Measurements from ENCODE around the gene EPS8L3. TPM values are rescaled to one million over a fixed set of nuclear protein-coding genes. Genes with fewer than 3 reads are reported as not detected.
"Not testable (repeated sequence)": the region's sequence is repeated elsewhere in the genome, so short reads cannot be mapped to it uniquely, and the experiment has no call there.

The EPS8L3 gene
- total and polyA plus RNA-seq, 2 of the 8 experiments (the other 6 are each of a cell fraction or from before 2014, with no cell fraction given) = not detected

- not testable (repeated sequence) for H3K27me3 ChIP-seq (replicated peaks in 1 of 4; ENCODE audit: control insufficient read depth in 3 of 4, extremely low read depth in 1 of 4, insufficient read depth in 3 of 4, low read length in 3 of 4); FAIRE-seq; H3K23ac ChIP-seq (ENCODE audit: insufficient read length); H4K8ac ChIP-seq (ENCODE audit: extremely low read depth, insufficient read depth, low read length); H2BK12ac ChIP-seq (ENCODE audit: low read depth, low read length); H3K18ac ChIP-seq (ENCODE audit: extremely low read depth, low read length); H3K4me1 ChIP-seq (replicated peaks in 1 of 4; ENCODE audit: control insufficient read depth in 3 of 4, insufficient read depth in 4 of 4, low read length in 3 of 4); H2BK5ac ChIP-seq (ENCODE audit: low read depth, low read length); DNase-seq (ENCODE audit: low read depth in 1 of 2, low spot score in 2 of 2); H4K20me1 ChIP-seq (replicated peaks in 1 of 2; ENCODE audit: control insufficient read depth in 1 of 2, insufficient read depth in 2 of 2, low read length in 2 of 2); H3K4me2 ChIP-seq (ENCODE audit: insufficient read depth in 1 of 2, low read depth in 2 of 2, low read length in 2 of 2); H2AFZ ChIP-seq (ENCODE audit: low read length); H3K4me3 ChIP-seq (ENCODE audit: extremely low read depth in 1 of 4, insufficient read depth in 2 of 4, low read depth in 3 of 4, low read length in 4 of 4); H3K23me2 ChIP-seq (ENCODE audit: low read depth, low read length); H3K14ac ChIP-seq (ENCODE audit: insufficient read length); H3K36me3 ChIP-seq (ENCODE audit: control insufficient read depth in 2 of 4, insufficient read depth in 4 of 4, low read length in 3 of 4); H3K79me2 ChIP-seq (ENCODE audit: control insufficient read depth in 1 of 2, insufficient read depth in 2 of 2, low read length in 2 of 2); H3K9me3 ChIP-seq (ENCODE audit: insufficient read depth in 2 of 2, low read depth in 1 of 2, low read length in 1 of 2); H2BK15ac ChIP-seq (ENCODE audit: low read length); H2BK120ac ChIP-seq (replicated peaks; ENCODE audit: low read depth, low read length); H3K9ac ChIP-seq (replicated peaks in 1 of 4; ENCODE audit: extremely low read depth in 1 of 4, low read depth in 3 of 4, low read length in 3 of 4); H2BK20ac ChIP-seq (ENCODE audit: low read length); H3K79me1 ChIP-seq (ENCODE audit: low read depth, low read length); H2AK5ac ChIP-seq (ENCODE audit: low read depth, low read length); H3K4ac ChIP-seq (replicated peaks; ENCODE audit: insufficient read length, low read depth, low read length); H4K91ac ChIP-seq (replicated peaks; ENCODE audit: insufficient read length, low read length); H4K5ac ChIP-seq (ENCODE audit: insufficient read length, low read depth, low read length); H3K56ac ChIP-seq (replicated peaks; ENCODE audit: insufficient read length, low read depth, low read length); H3K27ac ChIP-seq (ENCODE audit: low read depth, low read length)
- CTCF ChIA-PET (ENCODE audit: partially characterized antibody) = interaction anchor here (0.7 to 1.9 kb wide), 4 partner anchors 16 to 151 kb away, joined by 3 to 8 read pairs (median 4); no protein-coding TSS in a partner anchor
- 90% methylated on average over 5 of the region's 5 CpGs; no CpG with 5 or more reads in 1 of the 2 experiments for WGBS, 2 experiments (ENCODE audit: extremely low coverage in 1 of 2, insufficient coverage in 1 of 2, insufficient read length in 1 of 2, insufficient replicate concordance in 2 of 2, low coverage in 1 of 2, low lambda C conversion rate in 2 of 2, missing lambda C conversion rate in 1 of 2)
- POLR2A ChIA-PET (ENCODE audit: partially characterized antibody) = interaction anchor here (1.4 kb wide), 1 partner anchor 208 kb away, joined by 3 read pairs; the partner anchor contains the start of gene GNAI3
These were observed 7.4 kb downstream of the EPS8L3 start for GRCh38 chr1:109756325-109756724.

Data from H1 (cell line).